ENCODE results near the gene LRRC4C. TPM values are rescaled to one million over a fixed set of nuclear protein-coding genes. Genes with fewer than 3 reads are reported as not detected.
A peak's percentile ranks its signal among the peaks of the same experiment; 100 is the strongest.

The LRRC4C gene
- total RNA-seq, 1 experiment from 2014 or later: 0.15 TPM

DNA sequence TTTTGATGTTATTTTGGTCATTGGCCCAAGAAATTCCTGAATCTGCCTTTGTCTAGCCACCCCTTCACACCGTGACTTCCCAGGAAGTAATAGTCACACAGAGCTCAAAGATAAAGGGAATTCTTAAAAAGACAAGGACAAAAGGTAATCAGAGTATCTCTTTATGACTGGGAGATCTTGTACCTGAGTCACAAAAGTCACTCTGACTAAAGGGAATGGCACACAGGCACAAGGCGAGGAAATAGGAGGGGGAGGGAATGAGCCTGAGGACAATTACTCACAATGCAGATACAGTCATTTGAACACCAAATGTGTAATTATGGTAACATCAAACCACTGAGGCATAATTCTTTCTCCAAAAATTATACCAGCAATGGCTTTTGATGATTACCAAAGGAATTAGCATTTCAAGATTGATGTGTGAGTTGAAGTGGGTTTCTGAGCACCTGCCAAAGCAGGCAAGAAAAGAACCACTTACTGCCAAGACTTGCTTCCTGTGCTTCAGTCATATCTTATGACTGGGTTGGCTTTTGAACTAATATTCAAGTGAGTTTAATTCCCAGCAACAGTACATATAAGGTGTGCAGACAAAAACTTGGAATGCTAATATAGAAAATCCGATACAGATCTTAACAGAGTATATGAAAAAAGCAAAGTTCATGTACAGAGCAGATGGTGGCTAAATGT lies 856.4 kb downstream of the LRRC4C start:
- intact Hi-C loops (cut with micrococcal nuclease; ENCODE audit: unreplicated experiment) (no loop called here), in situ Hi-C loops (cut with HindIII; ENCODE audit: low pct_unique_long_range_greater_than_20kb, low sequenced_read_pairs) (no loop called here)
- H3K27me3 ChIP-seq (ENCODE audit: control insufficient read depth, insufficient read depth, low read length): no peaks in the 10 kb centered on the region
- BruUV-seq (replicated peaks): no TSS peak
- DNase-seq (ENCODE audit: low read depth, low spot score) (peak; percentile 8), ATAC-seq (no peak; the same call in 1 of the 2 replicates)
- POLR2A ChIA-PET: no interaction called here
- H3K4me3 ChIP-seq (ENCODE audit: low read depth in 2 of 2, low read length in 2 of 2): no peak overlapping the region
- no peaks in the 10 kb centered on the region for H3K4me1 ChIP-seq (ENCODE audit: control insufficient read depth, insufficient read depth, low read length)
- TF ChIP-seq POLR2AphosphoS5 (IDR thresholded peaks at IDR 0.05; ENCODE audit: low read depth, low read length) (no peak), SIN3A (IDR thresholded peaks at IDR 0.05; ENCODE audit: borderline replicate concordance, insufficient read depth, low read depth, low read length) (no peak), TCF7L2 (IDR thresholded peaks at IDR 0.05; ENCODE audit: low read depth, low read length) (no peak)
- TF ChIP-seq, protein P1, sequence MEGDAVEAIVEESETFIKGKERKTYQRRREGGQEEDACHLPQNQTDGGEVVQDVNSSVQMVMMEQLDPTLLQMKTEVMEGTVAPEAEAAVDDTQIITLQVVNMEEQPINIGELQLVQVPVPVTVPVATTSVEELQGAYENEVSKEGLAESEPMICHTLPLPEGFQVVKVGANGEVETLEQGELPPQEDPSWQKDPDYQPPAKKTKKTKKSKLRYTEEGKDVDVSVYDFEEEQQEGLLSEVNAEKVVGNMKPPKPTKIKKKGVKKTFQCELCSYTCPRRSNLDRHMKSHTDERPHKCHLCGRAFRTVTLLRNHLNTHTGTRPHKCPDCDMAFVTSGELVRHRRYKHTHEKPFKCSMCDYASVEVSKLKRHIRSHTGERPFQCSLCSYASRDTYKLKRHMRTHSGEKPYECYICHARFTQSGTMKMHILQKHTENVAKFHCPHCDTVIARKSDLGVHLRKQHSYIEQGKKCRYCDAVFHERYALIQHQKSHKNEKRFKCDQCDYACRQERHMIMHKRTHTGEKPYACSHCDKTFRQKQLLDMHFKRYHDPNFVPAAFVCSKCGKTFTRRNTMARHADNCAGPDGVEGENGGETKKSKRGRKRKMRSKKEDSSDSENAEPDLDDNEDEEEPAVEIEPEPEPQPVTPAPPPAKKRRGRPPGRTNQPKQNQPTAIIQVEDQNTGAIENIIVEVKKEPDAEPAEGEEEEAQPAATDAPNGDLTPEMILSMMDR (IDR thresholded peaks at IDR 0.05): no peak
- TF ChIP-seq, protein P2, sequence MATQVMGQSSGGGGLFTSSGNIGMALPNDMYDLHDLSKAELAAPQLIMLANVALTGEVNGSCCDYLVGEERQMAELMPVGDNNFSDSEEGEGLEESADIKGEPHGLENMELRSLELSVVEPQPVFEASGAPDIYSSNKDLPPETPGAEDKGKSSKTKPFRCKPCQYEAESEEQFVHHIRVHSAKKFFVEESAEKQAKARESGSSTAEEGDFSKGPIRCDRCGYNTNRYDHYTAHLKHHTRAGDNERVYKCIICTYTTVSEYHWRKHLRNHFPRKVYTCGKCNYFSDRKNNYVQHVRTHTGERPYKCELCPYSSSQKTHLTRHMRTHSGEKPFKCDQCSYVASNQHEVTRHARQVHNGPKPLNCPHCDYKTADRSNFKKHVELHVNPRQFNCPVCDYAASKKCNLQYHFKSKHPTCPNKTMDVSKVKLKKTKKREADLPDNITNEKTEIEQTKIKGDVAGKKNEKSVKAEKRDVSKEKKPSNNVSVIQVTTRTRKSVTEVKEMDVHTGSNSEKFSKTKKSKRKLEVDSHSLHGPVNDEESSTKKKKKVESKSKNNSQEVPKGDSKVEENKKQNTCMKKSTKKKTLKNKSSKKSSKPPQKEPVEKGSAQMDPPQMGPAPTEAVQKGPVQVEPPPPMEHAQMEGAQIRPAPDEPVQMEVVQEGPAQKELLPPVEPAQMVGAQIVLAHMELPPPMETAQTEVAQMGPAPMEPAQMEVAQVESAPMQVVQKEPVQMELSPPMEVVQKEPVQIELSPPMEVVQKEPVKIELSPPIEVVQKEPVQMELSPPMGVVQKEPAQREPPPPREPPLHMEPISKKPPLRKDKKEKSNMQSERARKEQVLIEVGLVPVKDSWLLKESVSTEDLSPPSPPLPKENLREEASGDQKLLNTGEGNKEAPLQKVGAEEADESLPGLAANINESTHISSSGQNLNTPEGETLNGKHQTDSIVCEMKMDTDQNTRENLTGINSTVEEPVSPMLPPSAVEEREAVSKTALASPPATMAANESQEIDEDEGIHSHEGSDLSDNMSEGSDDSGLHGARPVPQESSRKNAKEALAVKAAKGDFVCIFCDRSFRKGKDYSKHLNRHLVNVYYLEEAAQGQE (IDR thresholded peaks at IDR 0.05; ENCODE audit: insufficient read depth in 1 of 2, low read depth in 2 of 2, low read length in 1 of 2): no peak
- H3K9me3 ChIP-seq (ENCODE audit: control insufficient read depth, insufficient read depth, low read depth, low read length): 0 out of 2 replicates have a peak, but pooled peaks cover 3% of the 10 kb centered on the region
- CTCF ChIA-PET: no interaction called here
- no peak overlapping the region for H3K27ac ChIP-seq (ENCODE audit: low read length)
- H3K36me3 ChIP-seq (ENCODE audit: control insufficient read depth, insufficient read depth, low read length): no peaks in the 10 kb centered on the region

DNA sequence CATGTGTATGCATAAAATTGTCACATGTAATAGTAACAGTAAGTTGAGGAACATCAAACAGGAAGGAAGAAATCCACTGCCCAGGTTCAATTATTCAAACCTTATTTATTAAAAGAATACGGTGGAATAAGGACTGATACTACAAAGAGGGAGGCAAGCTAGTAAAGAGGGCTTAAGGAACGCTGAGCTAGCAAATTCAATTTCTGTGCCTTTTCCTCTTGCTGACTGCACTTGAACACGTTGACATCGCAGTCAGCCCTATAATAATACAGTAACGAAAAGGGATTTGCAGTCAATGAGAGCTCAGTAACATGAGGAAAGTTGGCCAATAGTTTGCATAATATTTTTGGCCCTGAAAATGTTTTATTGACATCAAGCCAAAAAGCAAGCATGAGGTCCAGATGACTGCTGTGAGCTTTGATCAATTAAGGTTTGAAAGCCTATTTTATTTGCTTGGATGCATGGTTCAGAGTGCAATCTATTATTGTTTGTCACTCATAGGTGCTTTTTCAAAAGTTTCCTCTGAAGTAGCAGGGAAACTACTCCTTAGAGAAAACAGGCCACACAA lies 861.8 kb downstream of the LRRC4C start:
- Histone ChIP-seq H3K27me3 (ENCODE audit: control insufficient read depth, insufficient read depth, low read length) (no peaks in the 10 kb centered on the region), H3K36me3 (ENCODE audit: control insufficient read depth, insufficient read depth, low read length) (no peaks in the 10 kb centered on the region), H3K27ac (ENCODE audit: low read length) (no peak overlapping the region), H3K4me1 (ENCODE audit: control insufficient read depth, insufficient read depth, low read length) (no peaks in the 10 kb centered on the region), H3K9me3 (ENCODE audit: control insufficient read depth, insufficient read depth, low read depth, low read length) (no peaks in the 10 kb centered on the region), H3K4me3 (ENCODE audit: low read depth in 2 of 2, low read length in 2 of 2) (no peak overlapping the region)
- DNase-seq (ENCODE audit: low read depth, low spot score) (no peak), ATAC-seq (no peak)
- ChIA-PET POLR2A (no interaction called here), CTCF (no interaction called here)
- TF ChIP-seq SIN3A (IDR thresholded peaks at IDR 0.05; ENCODE audit: borderline replicate concordance, insufficient read depth, low read depth, low read length) (no peak), TCF7L2 (IDR thresholded peaks at IDR 0.05; ENCODE audit: low read depth, low read length) (no peak), POLR2AphosphoS5 (IDR thresholded peaks at IDR 0.05; ENCODE audit: low read depth, low read length) (no peak)
- TF ChIP-seq, protein P2 (IDR thresholded peaks at IDR 0.05; ENCODE audit: insufficient read depth in 1 of 2, low read depth in 2 of 2, low read length in 1 of 2): no peak
- TF ChIP-seq, protein P1 (IDR thresholded peaks at IDR 0.05): no peak
- in situ Hi-C loops (cut with HindIII; ENCODE audit: low pct_unique_long_range_greater_than_20kb, low sequenced_read_pairs) (no loop called here), intact Hi-C loops (cut with micrococcal nuclease; ENCODE audit: unreplicated experiment) (no loop called here)
- BruUV-seq (replicated peaks): no TSS peak

Measured in Panc1 (cell line).